Prostate gland (tissue), 2 donors: ENCODE measurements around the gene KCNH3.

ENCODE experiments used
- CTCF ChIP-seq, 4 experiments: fragments of 200-600 bp in 2 of 4; fragments of 450-650 bp in 2 of 4; sonication (generic) in 2 of 4; IDR thresholded peaks; 1 replicate in 3 of 4; 2 replicates in 1 of 4; pipeline ENCODE4 v1.5.1; 2016 to 2019; ENCODE audit warnings: antibody characterized with exemption in 4 of 4, mild to moderate bottlenecking in 2 of 4, moderate library complexity in 2 of 4
- POLR2A ChIP-seq: fragments of 450-650 bp; IDR thresholded peaks from one replicate; pipeline ENCODE4 v1.6.1; 2016; ENCODE audit warnings: antibody characterized with exemption, mild to moderate bottlenecking
- POLR2AphosphoS5 ChIP-seq: sonication (generic); formaldehyde crosslinking; IDR thresholded peaks from one replicate; pipeline ENCODE4 v1.6.1; 2017; ENCODE audit warnings: antibody characterized with exemption

GRCh38 chr12:49584591-49584990, 45.8 kb downstream of the KCNH3 start:
- TF ChIP-seq POLR2A, result no peak
- no peak for TF ChIP-seq CTCF (IDR thresholded peaks at IDR 0.05)
- TF ChIP-seq POLR2AphosphoS5, result no peak
